HuH-7.5 (cell line): ENCODE results near the gene ITGBL1.

Experiments used
- DNase-seq: peaks from one replicate; pipeline ENCODE4 v3.0.0; 2011; ENCODE audit warnings: low spot score

The ITGBL1 gene, protein sequence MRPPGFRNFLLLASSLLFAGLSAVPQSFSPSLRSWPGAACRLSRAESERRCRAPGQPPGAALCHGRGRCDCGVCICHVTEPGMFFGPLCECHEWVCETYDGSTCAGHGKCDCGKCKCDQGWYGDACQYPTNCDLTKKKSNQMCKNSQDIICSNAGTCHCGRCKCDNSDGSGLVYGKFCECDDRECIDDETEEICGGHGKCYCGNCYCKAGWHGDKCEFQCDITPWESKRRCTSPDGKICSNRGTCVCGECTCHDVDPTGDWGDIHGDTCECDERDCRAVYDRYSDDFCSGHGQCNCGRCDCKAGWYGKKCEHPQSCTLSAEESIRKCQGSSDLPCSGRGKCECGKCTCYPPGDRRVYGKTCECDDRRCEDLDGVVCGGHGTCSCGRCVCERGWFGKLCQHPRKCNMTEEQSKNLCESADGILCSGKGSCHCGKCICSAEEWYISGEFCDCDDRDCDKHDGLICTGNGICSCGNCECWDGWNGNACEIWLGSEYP

DNA sequence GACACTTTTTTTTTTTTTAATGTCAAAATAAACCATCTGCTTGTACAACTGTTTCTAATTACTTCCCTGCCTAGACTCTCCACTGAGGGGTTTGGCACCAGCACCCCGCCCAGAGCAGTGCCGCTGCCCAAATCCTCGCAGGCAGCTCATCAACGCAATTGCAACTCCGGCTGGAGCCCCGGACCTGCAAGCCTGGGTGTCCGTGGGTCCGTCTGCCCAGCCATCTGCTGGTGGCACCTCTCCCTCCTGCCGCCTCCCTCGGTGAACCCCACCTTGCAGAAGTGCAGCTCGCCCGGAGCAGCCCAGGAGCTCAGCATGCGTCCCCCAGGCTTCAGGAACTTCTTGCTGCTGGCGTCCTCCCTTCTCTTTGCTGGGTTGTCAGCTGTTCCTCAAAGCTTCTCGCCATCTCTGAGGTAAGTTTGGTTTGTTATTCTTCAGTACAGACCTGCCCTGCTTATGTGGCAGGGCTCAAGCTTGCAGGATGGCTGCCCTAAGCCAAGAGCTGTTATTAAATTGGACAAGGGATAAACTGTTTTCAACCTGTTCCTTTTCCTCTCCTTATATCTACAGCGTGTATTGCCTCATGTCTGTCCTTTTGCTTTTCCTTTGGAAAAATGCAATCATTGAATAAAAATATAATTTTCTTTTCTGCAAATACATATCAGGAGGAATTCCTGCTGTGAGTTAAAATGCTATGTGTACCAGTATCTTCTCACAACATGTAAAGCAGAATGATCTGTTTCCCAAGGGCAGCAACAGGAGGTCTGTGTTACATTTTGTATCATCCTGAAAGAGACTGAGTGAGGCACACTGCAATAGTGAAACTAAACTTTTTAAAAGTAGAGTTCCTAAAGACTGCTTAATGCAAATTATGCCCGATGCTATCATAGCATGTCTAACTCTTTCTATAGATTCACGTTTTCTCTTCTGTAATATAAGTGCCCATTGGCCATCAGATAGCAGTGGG, at the start of gene ITGBL1:
Gene ITGBL1 (plus strand): TSS at position 157 of the 967 bp plus-strand sequence. CDS start 159 bp downstream, at position 316.
- no peak for DNase-seq

DNA sequence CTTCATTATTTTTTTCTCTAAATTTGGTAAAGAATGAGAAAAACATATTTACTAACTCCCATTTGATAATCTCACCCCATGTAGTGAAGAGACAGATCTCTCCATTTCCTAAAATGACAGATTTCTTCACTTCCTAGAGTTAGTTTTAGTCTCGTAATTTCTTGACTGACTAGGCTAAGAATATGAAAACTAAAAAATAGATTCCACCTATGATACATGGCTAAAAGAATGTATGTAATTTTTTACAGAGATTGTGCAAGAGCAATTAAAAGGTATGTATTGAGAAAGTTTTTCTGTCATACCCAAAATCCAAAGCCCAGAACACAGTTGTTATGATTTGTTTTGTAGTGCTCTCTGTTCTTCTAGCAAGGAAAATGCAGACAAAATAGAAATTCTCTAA, 45.7 kb upstream of the ITGBL1 start:
- no peak for DNase-seq

DNA sequence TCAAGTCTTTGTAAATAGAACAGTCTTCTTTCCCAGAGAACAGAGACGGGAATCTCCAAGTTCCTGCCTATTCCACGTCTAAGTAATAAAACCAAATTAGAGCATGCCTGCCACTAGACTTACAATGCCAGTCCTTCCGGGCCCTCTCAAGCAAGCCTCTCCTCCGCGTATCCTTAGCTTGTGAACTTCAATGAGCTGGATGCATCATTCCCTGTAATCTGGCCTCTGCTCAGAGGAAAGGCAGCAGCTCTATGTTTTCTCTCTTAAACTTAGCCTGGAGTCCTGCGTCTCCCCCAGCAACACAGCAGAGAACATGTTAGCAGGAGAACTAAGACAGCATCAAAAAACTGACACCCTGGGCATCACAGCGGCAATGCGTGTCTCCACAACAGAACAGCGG, 44.3 kb upstream of the ITGBL1 start:
- DNase-seq = no peak

DNA sequence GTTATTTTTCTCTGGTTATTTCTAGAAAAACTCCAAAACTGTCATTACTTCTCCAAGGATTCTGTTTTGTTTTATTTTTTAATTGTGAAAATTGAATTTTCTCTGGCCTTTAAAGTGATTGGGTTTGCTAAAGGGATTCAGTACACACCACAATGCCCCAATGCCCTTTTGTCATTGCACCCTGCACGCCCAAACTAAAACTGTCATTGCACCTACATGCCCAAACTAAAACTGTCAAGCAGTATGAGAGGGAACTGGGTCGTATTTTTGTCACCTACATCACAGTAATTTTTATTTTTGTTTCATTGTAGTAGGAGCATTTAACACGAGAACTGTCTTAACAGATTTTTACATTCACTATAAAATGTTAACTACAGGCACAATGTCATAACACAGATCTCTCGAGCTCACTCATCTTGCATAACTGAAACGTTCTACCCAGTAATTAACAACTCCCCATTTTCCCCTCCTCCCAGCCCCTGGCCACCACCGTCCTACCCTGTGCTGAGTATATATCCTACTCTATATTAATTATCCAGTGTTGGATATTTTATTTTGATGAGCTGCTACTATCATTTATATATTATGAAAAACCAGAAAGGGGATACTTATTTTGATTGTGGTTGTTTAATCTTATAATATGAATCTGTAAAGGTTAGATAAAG, 43.4 kb upstream of the ITGBL1 start:
- no peak for DNase-seq

DNA sequence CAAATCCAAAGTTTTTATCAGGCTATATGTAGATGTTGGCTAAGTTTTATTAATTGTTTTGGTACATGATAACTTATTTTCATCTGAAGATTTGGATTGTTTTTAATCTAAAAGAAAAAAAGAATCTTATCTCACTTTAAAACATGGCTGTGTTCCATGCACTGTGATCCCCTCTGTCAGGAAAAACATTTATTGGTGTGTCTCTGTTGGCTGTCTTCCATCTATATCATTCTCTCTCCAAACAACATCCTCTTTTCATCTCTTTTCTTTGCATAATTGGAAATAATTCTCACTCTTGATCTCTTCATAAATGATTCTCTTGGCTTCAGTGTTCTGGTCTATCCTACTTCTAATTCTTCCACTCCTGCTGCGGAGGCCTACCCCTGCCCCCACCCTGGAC, 40.4 kb upstream of the ITGBL1 start:
- no peak for DNase-seq

DNA sequence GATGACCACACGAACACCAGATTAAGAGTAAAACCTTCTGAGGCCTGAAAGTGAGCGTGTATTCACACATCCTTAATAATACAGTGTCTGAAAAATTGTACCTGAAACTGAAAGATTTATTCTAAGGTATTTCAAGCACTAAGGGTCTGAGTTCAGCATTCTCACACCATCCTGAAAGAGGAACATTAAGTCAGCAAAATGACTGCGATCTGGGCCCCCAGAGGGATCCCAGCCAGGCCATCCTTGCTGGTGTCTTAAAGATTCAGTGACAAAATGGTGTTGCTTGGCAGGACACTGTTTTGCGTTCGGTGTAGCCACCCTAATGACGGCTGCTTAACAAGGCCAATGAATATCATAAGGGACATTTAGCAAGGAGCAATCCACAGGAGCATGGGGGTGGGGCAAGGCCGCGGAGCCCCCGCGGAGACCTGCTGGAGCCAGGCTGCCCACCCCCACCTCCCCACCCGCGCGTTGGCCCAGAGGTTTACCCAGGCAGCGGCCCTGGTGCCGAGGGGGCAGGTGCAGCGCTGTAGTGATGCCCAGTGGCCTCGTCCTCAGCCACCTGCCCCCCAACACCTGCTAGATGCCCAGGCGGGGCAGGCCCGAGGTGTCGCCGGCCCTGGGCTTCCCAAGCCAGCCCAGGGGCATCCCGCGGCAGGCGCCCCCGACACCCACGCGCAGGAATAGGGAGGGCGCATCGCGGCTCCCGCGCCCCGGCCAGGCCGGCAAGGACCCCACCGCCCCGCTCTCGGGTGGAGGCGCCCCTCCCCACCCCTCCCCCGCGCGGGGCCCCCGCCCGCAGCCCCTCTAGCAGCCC, 36.9 kb upstream of the ITGBL1 start:
- no peak for DNase-seq

DNA sequence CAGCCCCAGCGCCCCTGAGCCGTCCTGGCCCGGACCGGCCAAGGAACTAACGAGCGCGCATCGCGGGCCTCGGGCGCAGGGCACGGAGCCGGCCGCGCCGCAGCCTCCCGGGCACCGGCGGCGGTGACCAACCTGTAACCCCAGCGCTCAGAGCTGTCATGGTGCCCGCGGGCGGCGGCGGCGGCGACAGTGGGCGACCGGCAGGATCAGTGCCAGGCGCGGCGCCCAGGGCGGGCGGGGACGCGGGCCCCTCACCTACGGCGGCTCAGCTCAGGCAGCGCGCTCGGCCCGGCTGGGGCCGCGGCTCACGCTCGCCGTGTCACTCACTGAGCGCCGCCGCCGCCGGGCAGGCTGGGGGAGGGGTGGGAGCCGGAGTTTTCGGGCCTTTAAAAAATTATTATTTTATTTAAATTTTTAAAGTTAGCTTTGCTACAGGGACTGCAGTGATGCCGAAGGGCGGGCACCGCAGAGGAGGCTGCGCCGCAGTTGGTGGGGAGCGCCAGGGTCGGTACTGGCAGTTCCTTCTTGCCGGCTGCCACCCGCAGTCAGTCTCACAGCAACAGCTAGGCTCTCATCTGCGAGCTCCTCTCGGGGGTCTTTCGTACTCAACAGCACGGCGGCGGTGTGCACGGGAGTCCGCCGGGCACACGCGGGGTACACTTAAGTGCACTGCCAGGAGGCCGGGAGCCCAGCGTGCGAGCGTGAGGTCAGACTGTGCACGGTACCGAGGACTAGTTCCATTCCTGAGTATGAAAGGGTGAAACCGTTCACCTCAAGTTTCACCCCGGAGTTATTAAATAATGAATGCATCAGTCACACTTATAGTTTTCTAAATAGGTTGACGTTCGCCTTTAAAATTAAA, 36.1 kb upstream of the ITGBL1 start, which contains the start of gene NALCN:
Gene NALCN (minus strand): TSS at position 328 of the 862 bp plus-strand sequence. CDS start 17,382 bp downstream, outside the sequence.
- DNase-seq = peak; percentile 7

DNA sequence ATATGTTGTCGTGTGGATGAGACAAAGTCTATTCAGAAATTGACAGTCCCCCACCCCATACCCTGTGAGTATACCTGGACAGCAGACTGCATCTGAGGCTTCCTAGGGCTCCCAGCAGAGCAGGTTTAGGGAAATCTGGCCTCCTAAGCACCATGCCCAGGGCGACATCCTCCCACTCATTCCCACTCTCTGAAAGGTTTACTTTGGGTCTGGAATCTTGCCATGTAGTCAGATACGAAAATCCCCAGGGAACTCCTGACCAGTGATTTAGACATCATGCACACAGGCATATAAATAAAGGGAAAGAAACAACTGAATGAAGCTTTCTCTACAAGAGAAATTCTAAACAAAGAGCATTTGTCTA, 35.5 kb upstream of the ITGBL1 start:
- no peak for DNase-seq

DNA sequence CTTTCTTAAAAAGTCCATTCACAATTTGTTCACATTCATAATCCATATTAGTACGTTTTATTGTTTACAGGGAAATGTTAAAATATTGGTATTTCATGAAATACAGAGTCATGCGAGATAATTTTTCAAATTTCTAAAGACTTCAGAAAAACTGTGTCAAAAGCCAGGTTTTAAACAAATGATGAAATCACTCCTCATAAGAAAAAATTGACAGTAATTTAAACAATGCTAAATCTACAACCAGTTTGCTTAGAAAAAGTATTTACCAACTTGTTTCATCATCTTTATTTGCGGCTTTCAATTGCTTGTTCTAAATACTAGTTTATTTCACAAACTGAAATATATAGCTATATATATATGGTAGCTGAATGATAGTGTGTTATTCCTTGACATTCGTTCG, 35.0 kb upstream of the ITGBL1 start:
- no peak for DNase-seq

DNA sequence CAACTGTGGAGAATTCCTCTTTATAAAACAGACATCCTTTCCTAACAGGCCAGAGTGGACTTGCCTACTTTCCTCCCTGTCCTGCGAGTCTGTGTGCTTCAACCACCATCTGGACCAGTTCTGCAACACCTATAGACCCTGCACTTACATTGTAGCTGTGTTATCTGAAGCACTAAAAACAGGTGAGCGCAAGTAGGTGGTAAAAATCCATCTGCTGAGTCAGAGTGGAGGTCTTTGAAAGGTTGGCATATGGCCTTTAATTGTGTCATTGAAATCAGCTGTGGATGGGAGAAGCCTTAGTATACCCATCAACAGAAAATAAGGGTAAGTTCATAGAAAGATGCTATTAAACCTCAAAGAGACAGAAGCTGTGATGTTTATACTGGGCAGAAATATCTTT, 28.6 kb upstream of the ITGBL1 start:
- no peak for DNase-seq

DNA sequence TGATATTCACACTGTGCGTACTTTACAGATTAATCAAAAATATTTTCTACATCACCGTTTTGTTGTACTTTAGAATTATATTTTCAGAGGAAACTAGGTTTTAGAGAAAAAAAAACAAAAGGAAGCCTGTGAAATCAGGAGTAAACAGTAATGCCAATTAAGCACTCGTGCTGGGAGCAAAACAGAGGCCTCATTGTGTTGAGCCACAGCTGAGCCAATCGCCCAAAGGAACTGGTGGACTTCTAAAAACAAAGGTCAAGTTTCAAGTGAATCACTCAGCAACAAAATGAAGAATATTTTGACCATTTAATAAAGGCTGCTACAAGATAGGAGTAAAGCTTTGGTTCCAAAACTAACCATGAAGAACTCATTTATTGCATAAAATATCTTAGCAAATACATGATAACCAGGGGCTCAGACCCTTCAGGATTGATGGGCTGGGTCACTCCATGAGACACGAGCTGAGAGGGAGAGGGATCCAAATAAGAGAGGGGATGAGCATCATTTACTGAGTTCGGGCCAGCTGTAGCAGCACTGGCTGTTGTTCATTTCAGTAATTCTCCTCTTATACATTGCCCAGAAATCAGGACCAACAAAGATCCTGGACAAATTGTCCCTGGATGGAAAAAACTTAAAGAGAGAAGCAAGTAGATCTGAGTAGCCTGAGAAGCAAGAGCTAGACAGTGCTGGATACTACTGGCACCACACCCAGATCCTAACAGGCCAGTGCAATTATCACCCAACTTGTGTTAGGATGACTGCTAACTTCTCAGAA, 27.9 kb upstream of the ITGBL1 start:
- DNase-seq = no peak

DNA sequence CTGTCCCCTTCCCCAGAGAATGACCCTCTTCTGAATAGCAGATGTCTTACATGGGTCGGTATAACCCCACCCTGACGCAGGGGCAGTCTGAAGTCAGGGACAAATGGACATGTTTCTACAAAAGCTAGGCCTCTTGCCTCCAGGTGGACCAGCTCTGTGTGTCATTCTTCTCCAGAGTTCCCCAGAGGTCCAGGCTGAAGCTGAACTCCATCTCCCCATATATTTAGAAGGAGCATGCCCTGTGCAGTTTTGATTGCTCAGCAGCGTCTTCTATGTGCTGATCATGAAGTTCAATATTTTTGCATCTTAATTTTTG, 27.4 kb upstream of the ITGBL1 start:
- DNase-seq = no peak

DNA sequence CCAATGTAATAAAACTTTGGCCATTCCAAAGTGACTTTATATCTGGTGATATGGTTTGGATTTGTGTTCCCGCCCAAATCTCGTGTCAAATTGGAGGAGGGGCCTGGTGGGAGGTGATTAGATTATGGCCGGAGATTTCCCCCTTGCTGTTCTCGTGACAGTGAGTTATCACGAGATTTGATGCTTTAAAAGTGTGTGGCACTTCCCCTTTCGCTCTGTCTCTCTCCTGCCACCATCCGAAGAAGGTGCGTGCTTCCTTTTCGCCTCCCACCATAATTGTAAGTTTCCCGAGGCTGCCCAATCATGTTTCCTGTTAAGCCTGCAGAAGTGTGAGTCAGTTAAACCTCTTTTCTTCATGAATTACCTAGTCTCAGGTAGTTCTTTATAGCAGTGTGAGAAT, 26.9 kb upstream of the ITGBL1 start:
- no peak for DNase-seq

DNA sequence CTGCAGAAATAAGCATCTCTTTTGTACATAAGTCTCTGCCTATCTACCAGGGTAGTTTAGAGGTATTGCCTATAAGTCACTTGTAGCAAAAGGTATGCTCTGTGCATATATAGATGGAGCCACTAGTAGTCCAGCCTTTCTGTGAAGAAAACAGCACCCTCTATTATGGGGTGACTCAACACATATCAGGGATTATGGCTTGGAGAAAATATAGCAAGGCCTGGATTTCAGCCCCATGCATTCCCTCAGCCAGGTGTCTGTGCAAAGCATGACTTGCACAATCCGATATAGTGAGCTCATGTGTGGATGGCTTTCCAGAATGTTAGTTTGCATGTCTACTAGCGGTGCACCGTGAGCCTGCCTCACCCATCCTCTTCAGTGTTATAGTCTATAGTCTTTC, 22.7 kb upstream of the ITGBL1 start:
- DNase-seq = no peak

DNA sequence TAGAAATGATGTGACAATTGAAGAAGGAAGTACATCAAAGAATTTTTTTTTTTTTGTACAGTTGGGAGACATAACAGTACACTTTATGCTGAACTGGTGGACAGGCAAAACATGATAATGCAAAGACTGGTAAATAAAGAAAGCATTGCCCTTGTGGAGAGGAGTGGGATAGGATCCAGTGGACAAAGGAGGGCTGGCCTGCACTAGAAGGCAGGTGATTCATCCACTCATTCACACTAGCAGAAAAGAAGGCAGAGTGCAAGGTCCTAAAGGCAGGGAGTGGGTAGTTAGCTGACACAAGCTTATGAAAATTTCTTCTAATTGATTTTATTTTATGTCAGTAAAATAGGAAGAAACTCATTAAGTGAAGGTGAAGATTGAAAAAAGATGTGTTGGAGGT, 18.6 kb upstream of the ITGBL1 start:
- no peak for DNase-seq

DNA sequence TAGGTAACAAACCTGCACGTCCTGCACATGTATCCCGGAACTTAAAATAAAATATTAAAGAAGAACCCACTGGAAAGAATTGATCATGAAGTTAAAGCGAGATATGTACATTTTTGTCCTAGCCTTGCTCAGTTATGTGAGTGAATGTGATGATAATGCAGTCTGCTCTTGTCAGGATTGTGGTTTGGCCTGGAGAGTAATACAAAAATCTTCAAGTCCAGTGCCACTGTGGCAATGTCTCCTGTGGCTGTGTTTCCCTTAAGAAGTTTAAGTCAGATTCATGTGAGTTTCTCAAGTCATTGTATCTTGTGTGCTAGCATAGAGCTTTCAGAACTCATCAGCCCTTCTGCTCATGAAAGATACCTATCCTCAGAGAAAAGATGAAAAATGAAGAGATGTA, 18.0 kb upstream of the ITGBL1 start:
- no peak for DNase-seq

DNA sequence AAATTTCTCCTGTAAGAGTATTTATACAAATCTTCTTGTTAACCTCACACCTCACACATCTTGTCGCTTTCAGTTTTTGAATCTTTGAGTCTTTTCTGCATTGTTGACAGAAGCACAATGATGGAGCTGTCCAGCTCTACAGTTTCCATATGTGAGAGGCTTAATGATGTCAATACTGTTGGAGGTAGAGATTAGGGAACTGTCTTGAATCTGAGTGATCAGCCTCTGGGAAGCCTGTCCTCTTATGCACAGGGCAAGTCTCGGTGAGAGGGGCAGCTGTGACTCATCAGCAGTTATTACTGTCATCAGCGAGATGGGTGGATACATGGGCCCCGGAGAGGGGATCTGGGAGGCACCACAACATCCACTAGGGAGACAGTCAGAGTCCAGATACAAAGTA, 4.6 kb upstream of the ITGBL1 start:
- DNase-seq = no peak

DNA sequence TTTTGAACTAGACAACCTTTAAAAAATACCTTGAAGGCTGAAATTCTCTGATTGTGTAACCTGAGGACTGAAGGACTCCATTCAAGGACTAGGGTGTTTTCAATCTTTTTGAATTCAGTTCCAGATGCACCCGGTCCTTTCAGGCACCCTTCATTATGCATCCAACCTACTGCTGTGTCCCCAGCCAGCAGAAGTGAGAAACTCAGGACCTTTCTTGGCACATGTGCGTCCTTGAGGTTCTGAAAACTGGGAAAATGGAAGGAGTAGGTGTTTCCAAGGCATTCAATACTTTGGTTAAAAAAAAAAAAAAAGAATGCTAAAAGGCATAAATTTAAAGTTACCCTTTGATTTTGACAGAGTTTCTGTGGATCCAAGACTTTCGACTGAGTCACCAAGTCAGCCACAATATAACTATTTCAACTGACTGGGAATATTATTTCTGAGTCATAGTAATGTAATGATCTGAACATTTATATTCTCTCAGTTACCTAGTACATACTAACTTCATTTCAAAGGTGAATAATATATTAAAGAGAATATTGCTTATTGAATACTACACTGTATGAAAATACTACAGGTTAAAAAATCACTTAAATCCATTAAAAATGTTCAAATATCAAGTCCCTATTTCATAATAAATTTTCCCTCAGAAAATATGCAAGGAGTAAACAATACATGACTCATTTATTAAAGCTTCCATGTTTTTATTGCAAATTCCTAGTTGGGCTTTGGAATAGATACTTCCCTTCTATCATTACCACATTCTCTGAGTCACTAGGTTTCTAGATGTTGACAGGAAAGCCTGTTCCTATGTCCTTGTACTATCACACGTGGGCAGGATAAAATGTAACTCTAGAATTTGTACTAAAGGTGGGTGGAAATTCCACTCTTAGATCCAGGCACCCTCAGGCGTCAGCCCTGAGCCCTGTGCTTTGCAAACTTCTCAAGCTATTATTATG, 2.4 kb upstream of the ITGBL1 start:
- no peak for DNase-seq

DNA sequence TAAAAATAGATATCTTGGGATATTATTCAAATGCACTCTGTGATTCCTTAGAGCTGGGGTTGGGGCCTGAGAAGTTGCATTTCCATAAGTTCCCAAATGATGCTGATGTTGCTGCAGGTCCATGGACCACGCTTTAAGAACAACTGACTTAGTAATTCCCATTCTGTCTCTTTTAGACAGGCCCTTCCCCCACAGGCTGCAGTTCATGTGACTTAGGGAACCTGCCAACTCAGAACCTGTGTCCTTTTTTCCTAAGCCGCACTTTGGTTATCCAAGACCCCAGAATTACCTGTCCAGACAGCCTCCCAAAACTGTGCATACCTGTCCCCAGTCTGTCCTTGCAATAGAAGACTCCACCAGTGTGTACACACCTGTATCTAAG, 1.7 kb upstream of the ITGBL1 start:
- DNase-seq = no peak
